GM18508 (cell line): ENCODE measurements around the gene LIMS2.

ENCODE experiments used
- ATAC-seq: cut with Tn5 transposase; IDR thresholded peaks from one replicate; pipeline ENCODE4 v1.9.1; 2021; ENCODE audit warnings: moderate number of reproducible peaks; ENCODE audit not compliant: insufficient read depth, unreplicated experiment

LIMS2 gene

GRCh38 chr2:127661072-127661649, 14.2 kb downstream of the LIMS2 start:
- ATAC-seq, result no peak

GRCh38 chr2:127660291-127660578, 15.1 kb downstream of the LIMS2 start:
- no peak for ATAC-seq

GRCh38 chr2:127659408-127660290, 15.7 kb downstream of the LIMS2 start:
- no peak for ATAC-seq

- no peak for ATAC-seq
Measured at GRCh38 chr2:127658641-127659407, 16.5 kb downstream of the LIMS2 start.

GRCh38 chr2:127658146-127658545, 17.2 kb downstream of the LIMS2 start:
- no peak for ATAC-seq

GRCh38 chr2:127657232-127657595, 18.1 kb downstream of the LIMS2 start:
- no peak for ATAC-seq

- no peak for ATAC-seq
Measured at GRCh38 chr2:127656569-127657231, 18.6 kb downstream of the LIMS2 start.

GRCh38 chr2:127655209-127656073, 19.9 kb downstream of the LIMS2 start:
- no peak for ATAC-seq

- ATAC-seq, result no peak
Measured at GRCh38 chr2:127654838-127655175, 20.5 kb downstream of the LIMS2 start.

GRCh38 chr2:127654084-127654837, 21.1 kb downstream of the LIMS2 start:
- no peak for ATAC-seq

GRCh38 chr2:127653421-127654083, 21.8 kb downstream of the LIMS2 start:
- no peak for ATAC-seq

- no peak for ATAC-seq
Measured at GRCh38 chr2:127652786-127653357, 22.5 kb downstream of the LIMS2 start.

- ATAC-seq, result no peak
Measured at GRCh38 chr2:127651971-127652550, 23.3 kb downstream of the LIMS2 start.

GRCh38 chr2:127651381-127651809, 23.9 kb downstream of the LIMS2 start:
- ATAC-seq, result no peak

- ATAC-seq, result no peak
Measured at GRCh38 chr2:127650785-127651380, 24.4 kb downstream of the LIMS2 start.

- no peak for ATAC-seq
Measured at GRCh38 chr2:127650041-127650784, 25.1 kb downstream of the LIMS2 start.

GRCh38 chr2:127649684-127650040, 25.7 kb downstream of the LIMS2 start:
- ATAC-seq, result no peak
